Vagina (tissue), 2 donors: Measurements from ENCODE around the gene KAT2B. TPM values are rescaled to one million over a fixed set of nuclear protein-coding genes. Genes with fewer than 3 reads are reported as not detected.

Experiments used
- DNase-seq, 2 donors: peaks; one replicate each; pipeline ENCODE4 v3.0.0-alpha.2; 2017; ENCODE audit errors: extremely low spot score in 2 of 2
- H3K27ac ChIP-seq: fragments of 200-600 bp; sonication (generic); one replicate; pipeline ENCODE4 v1.5.1; 2019
- H3K27me3 ChIP-seq: fragments of 200-600 bp; sonication (generic); one replicate; pipeline ENCODE4 v1.5.1; 2019
- H3K36me3 ChIP-seq, 2 donors: fragments of 200-600 bp; sonication (generic); one replicate each; pipeline ENCODE4 v1.5.1; 2017 to 2019
- H3K4me1 ChIP-seq: fragments of 200-600 bp; sonication (generic); one replicate; pipeline ENCODE4 v1.5.1; 2019
- H3K4me3 ChIP-seq, 2 donors: fragments of 200-600 bp; sonication (generic); 1 replicate in 1 of 2; 2 replicates in 1 of 2; pipeline ENCODE4 v1.5.1; 2016 to 2019
- H3K9me3 ChIP-seq: fragments of 200-600 bp; sonication (generic); one replicate; pipeline ENCODE4 v1.5.1; 2019
- CTCF ChIP-seq, 3 experiments: fragments of 450-650 bp in 2 of 3; fragments of 200-600 bp in 1 of 3; sonication (generic) in 1 of 3; IDR thresholded peaks; one replicate each; pipeline ENCODE4 v1.5.1; 2017 to 2019; ENCODE audit warnings: antibody characterized with exemption in 3 of 3, mild to moderate bottlenecking in 2 of 3, moderate library complexity in 2 of 3
- POLR2A ChIP-seq, 2 donors: fragments of 450-650 bp; IDR thresholded peaks; one replicate each; pipeline ENCODE4 v1.6.1; 2017; ENCODE audit warnings: antibody characterized with exemption in 2 of 2, mild to moderate bottlenecking in 2 of 2, moderate library complexity in 2 of 2
- POLR2AphosphoS5 ChIP-seq, 2 donors: sonication (generic); formaldehyde crosslinking; IDR thresholded peaks; one replicate each; pipeline ENCODE4 v1.9.0; 2017; ENCODE audit warnings: antibody characterized with exemption in 2 of 2, mild to moderate bottlenecking in 2 of 2, low read depth in 1 of 2; ENCODE audit not compliant: insufficient read depth in 1 of 2
- intact Hi-C: fragments of 100-400 bp; cut with DNase I; formaldehyde crosslinking; loops from one replicate; pipeline ENCODE4 v1.15.1; 2023
- total RNA-seq: library from RNA; depleted of rRNA; stranded (reverse); fragments of >200 nt; gene quantifications from one replicate; pipeline ENCODE4 v1.2.3, GENCODE V29; 2016

KAT2B gene
- total RNA-seq, 1 donor from 2014 or later, result 41.0 TPM

- no peaks in the 10 kb centered on the region for H3K27me3 ChIP-seq
- H3K4me1 ChIP-seq, result peaks cover 67% of the 10 kb centered on the region
- no peak overlapping the region for H3K4me3 ChIP-seq
- H3K9me3 ChIP-seq, result no peaks in the 10 kb centered on the region
- TF ChIP-seq CTCF (IDR thresholded peaks at IDR 0.05) (no peak), POLR2A (IDR thresholded peaks at IDR 0.05) (no peak), POLR2AphosphoS5 (IDR thresholded peaks at IDR 0.05; ENCODE audit: insufficient read depth in 1 of 2, low read depth in 1 of 2) (no peak)
- intact Hi-C loops, result no loop called here
- no peak for DNase-seq
- no peaks in the 10 kb centered on the region for H3K36me3 ChIP-seq
- H3K27ac ChIP-seq, result peak overlapping the region; percentile 56
These were observed 17.4 kb downstream of the KAT2B start for GRCh38 chr3:20057612-20058180.

GRCh38 chr3:20059929-20060328 is 19.7 kb downstream of the KAT2B start:
- no peak for DNase-seq
- H3K36me3 ChIP-seq, result no peaks in the 10 kb centered on the region
- TF ChIP-seq POLR2A (IDR thresholded peaks at IDR 0.05), result no peak
- TF ChIP-seq POLR2AphosphoS5 (IDR thresholded peaks at IDR 0.05; ENCODE audit: insufficient read depth in 1 of 2, low read depth in 1 of 2), result no peak
- no peak for TF ChIP-seq CTCF (IDR thresholded peaks at IDR 0.05)
- no peak overlapping the region for H3K27ac ChIP-seq
- H3K4me1 ChIP-seq, result peaks cover 70% of the 10 kb centered on the region
- intact Hi-C loops, result no loop called here
- H3K4me3 ChIP-seq, result no peak overlapping the region
- no peaks in the 10 kb centered on the region for H3K9me3 ChIP-seq
- H3K27me3 ChIP-seq, result no peaks in the 10 kb centered on the region

- Histone ChIP-seq H3K4me1 (peaks cover 70% of the 10 kb centered on the region), H3K36me3 (no peaks in the 10 kb centered on the region), H3K27ac (peak overlapping the region; percentile 70), H3K4me3 (peak overlapping the region in 1 of 2 donors; percentile 1), H3K27me3 (no peaks in the 10 kb centered on the region), H3K9me3 (no peaks in the 10 kb centered on the region)
- TF ChIP-seq POLR2A (IDR thresholded peaks at IDR 0.05) (no peak), POLR2AphosphoS5 (IDR thresholded peaks at IDR 0.05; ENCODE audit: insufficient read depth in 1 of 2, low read depth in 1 of 2) (peak; percentile 9 to 74)
- DNase-seq, result no peak
- intact Hi-C loops, result no loop called here
These were observed 20.9 kb downstream of the KAT2B start for GRCh38 chr3:20060974-20061685.

GRCh38 chr3:20062996-20063395 is 22.8 kb downstream of the KAT2B start:
- H3K4me3 ChIP-seq, result no peak overlapping the region
- no peak overlapping the region for H3K27ac ChIP-seq
- no peak for TF ChIP-seq CTCF (IDR thresholded peaks at IDR 0.05)
- no peak for TF ChIP-seq POLR2AphosphoS5 (IDR thresholded peaks at IDR 0.05; ENCODE audit: insufficient read depth in 1 of 2, low read depth in 1 of 2)
- TF ChIP-seq POLR2A (IDR thresholded peaks at IDR 0.05), result no peak
- no peaks in the 10 kb centered on the region for H3K27me3 ChIP-seq
- intact Hi-C loops, result no loop called here
- H3K9me3 ChIP-seq, result no peaks in the 10 kb centered on the region
- H3K4me1 ChIP-seq, result peaks cover 67% of the 10 kb centered on the region
- H3K36me3 ChIP-seq, result no peaks in the 10 kb centered on the region
- DNase-seq, result no peak

GRCh38 chr3:20064387-20064786 is 24.1 kb downstream of the KAT2B start:
- peak in 1 of 2 donors; percentile 20 for DNase-seq
- no peaks in the 10 kb centered on the region for H3K27me3 ChIP-seq
- H3K36me3 ChIP-seq, result no peaks in the 10 kb centered on the region
- H3K9me3 ChIP-seq, result no peaks in the 10 kb centered on the region
- no peak overlapping the region for H3K4me3 ChIP-seq
- H3K27ac ChIP-seq, result no peak overlapping the region
- intact Hi-C loops, result no loop called here
- peaks cover 68% of the 10 kb centered on the region for H3K4me1 ChIP-seq
- TF ChIP-seq POLR2AphosphoS5 (IDR thresholded peaks at IDR 0.05; ENCODE audit: insufficient read depth in 1 of 2, low read depth in 1 of 2), result no peak
